A549 (cell line): ENCODE results near the gene COL24A1. TPM values are rescaled to one million over a fixed set of nuclear protein-coding genes. Genes with fewer than 3 reads are reported as not detected.

Experiments
- ATAC-seq, 2 experiments: fragments of 200-7000 bp in 1 of 2; fragments of >200 bp in 1 of 2; cut with Nextera tagmentation in 1 of 2; cut with Tn5 transposase in 1 of 2; 3 replicates each; pipeline versions ENCODE4 v1.8.0 to v1.9.1; 2018 to 2020; ENCODE audit warnings: mild to moderate bottlenecking in 1 of 2, moderate library complexity in 1 of 2
- CTCF ChIA-PET: fragments of 300-600 bp; sonication (Branson Sonifier 250); formaldehyde crosslinking; extraction: SDS; loops from one replicate; lab custom pipeline; 2021; ENCODE audit warnings: antibody characterized with exemption, inconsistent platforms; lab: Yijun Ruan, JAX
- POLR2A ChIA-PET: fragments of 350-600 bp; formaldehyde crosslinking; extraction: SDS; loops from one replicate; lab custom pipeline; 2021; ENCODE audit warnings: antibody characterized with exemption, inconsistent platforms; lab: Yijun Ruan, JAX
- DNase-seq, 2 experiments: peaks; one replicate each; pipeline versions ENCODE4 v3.0.0 to v3.0.0-alpha.2; 2011 to 2016; ENCODE audit warnings: low read depth in 1 of 2, low spot score in 1 of 2
- FAIRE-seq: peaks from 2 replicates; lab custom pipeline; 2011; peaks lifted over from hg19 to GRCh38; lab: Jason Lieb, UNC
- H3K27ac ChIP-seq, 2 experiments: fragments of >200 bp; sonication (Bioruptor Twin); formaldehyde crosslinking; 3 replicates each; pipeline ENCODE4 v1.5.1; 2016 to 2017
- H3K4me1 ChIP-seq: fragments of >200 bp; sonication (Bioruptor Twin); formaldehyde crosslinking; 3 replicates; pipeline ENCODE4 v1.6.1; 2016
- H3K4me2 ChIP-seq: fragments of >200 bp; sonication (Bioruptor Twin); formaldehyde crosslinking; 3 replicates; pipeline ENCODE4 v1.6.1; 2016
- H3K4me3 ChIP-seq: fragments of >200 bp; sonication (Bioruptor Twin); formaldehyde crosslinking; 3 replicates; pipeline ENCODE4 v1.5.1; 2016
- H3K9me3 ChIP-seq: fragments of >200 bp; sonication (Bioruptor Twin); formaldehyde crosslinking; 3 replicates; pipeline ENCODE4 v1.6.1; 2016
- ATOH8 ChIP-seq: fragments of 250-450 bp; sonication (Bioruptor Pico); IDR thresholded peaks from 2 replicates; pipeline ENCODE4 v1.5.0; 2020; ENCODE audit warnings: low read depth, mild to moderate bottlenecking, moderate library complexity
- CTCF ChIP-seq: fragments of >200 bp; sonication (Bioruptor Twin); formaldehyde crosslinking; IDR thresholded peaks from 3 replicates; pipeline ENCODE4 v1.5.1; 2016
- E2F6 ChIP-seq: IDR thresholded peaks from 2 replicates; pipeline ENCODE4 v1.6.1; 2012; ENCODE audit warnings: low read depth, borderline replicate concordance
- EP300 ChIP-seq, 2 experiments: fragments of >200 bp; sonication (Bioruptor Twin); formaldehyde crosslinking; IDR thresholded peaks; 2 replicates in 1 of 2; 3 replicates in 1 of 2; pipeline ENCODE4 v1.6.1; 2016 to 2017
- FOSB ChIP-seq: fragments of 250-450 bp; sonication (Bioruptor Pico); IDR thresholded peaks from 2 replicates; pipeline ENCODE4 v1.5.0; 2020; ENCODE audit warnings: mild to moderate bottlenecking, moderate library complexity
- FOXS1 ChIP-seq: fragments of 250-450 bp; sonication (Bioruptor Pico); IDR thresholded peaks from 2 replicates; pipeline ENCODE4 v1.5.0; 2020; ENCODE audit warnings: mild to moderate bottlenecking, moderate library complexity
- HDAC2 ChIP-seq: fragments of 200-600 bp; sonication (generic); IDR thresholded peaks from 2 replicates; pipeline ENCODE4 v1.6.1; 2016
- HMGXB4 ChIP-seq: fragments of 250-450 bp; sonication (Bioruptor Pico); IDR thresholded peaks from 2 replicates; pipeline ENCODE4 v1.5.0; 2021; ENCODE audit warnings: mild to moderate bottlenecking, moderate library complexity, borderline replicate concordance
- HOXA7 ChIP-seq: fragments of 250-450 bp; sonication (Bioruptor Pico); IDR thresholded peaks from 2 replicates; pipeline ENCODE4 v1.5.0; 2020; ENCODE audit warnings: mild to moderate bottlenecking, moderate library complexity
- JUN ChIP-seq, 2 experiments: fragments of >200 bp; sonication (Bioruptor Twin); formaldehyde crosslinking; IDR thresholded peaks; 2 replicates in 1 of 2; 3 replicates in 1 of 2; pipeline ENCODE4 v1.6.1; 2016 to 2017
- KDM1A ChIP-seq: fragments of 200-600 bp; sonication (generic); IDR thresholded peaks from 2 replicates; pipeline ENCODE4 v1.6.1; 2016; ENCODE audit warnings: low read depth, mild to moderate bottlenecking
- NFE2L2 ChIP-seq: fragments of 150-350 bp; conservative IDR thresholded peaks from 2 replicates; pipeline ENCODE4 v1.6.1; 2014; ENCODE audit warnings: low read length
- NPAS2 ChIP-seq: fragments of 250-450 bp; sonication (Bioruptor Pico); IDR thresholded peaks from 2 replicates; pipeline ENCODE4 v1.8.0; 2022; ENCODE audit warnings: mild to moderate bottlenecking, moderate library complexity, borderline replicate concordance
- PHF8 ChIP-seq: fragments of 200-600 bp; sonication (generic); IDR thresholded peaks from 2 replicates; pipeline ENCODE4 v1.6.1; 2016; ENCODE audit warnings: low read depth, mild to moderate bottlenecking, antibody characterized with exemption, moderate library complexity, borderline replicate concordance
- POLR2AphosphoS2 ChIP-seq: conservative IDR thresholded peaks from 2 replicates; pipeline ENCODE4 v1.6.1; 2012; ENCODE audit warnings: low read length, improper control_type of control experiment, inconsistent platforms
- RNF2 ChIP-seq: fragments of 200-600 bp; sonication (generic); IDR thresholded peaks from 2 replicates; pipeline ENCODE4 v1.6.1; 2016; ENCODE audit warnings: low read depth, mild to moderate bottlenecking, antibody characterized with exemption, moderate library complexity, borderline replicate concordance
- TFCP2L1 ChIP-seq: fragments of 250-450 bp; sonication (Bioruptor Pico); IDR thresholded peaks from 2 replicates; pipeline ENCODE4 v1.5.0; 2021; ENCODE audit warnings: mild to moderate bottlenecking
- TP53 ChIP-seq: fragments of 250-450 bp; sonication (Bioruptor Pico); IDR thresholded peaks from 2 replicates; pipeline ENCODE4 v1.5.0; 2021; ENCODE audit warnings: mild to moderate bottlenecking, moderate library complexity
- ZC3H11A ChIP-seq: fragments of 450-650 bp; IDR thresholded peaks from 2 replicates; pipeline ENCODE4 v1.6.1; 2014; ENCODE audit warnings: antibody characterized with exemption, mild to moderate bottlenecking
- WGBS: methylation state at CpG from one replicate; pipeline ENCODE4 v1.1.6; 2017; ENCODE audit errors: missing lambda C conversion rate; 5-methylcytosine and 5-hydroxymethylcytosine counted together
- polyA plus RNA-seq, 4 experiments: library from polyadenylated mRNA; depleted of rRNA in 3 of 4; stranded (reverse); fragments of >200 nt; fragmentation: RNase III in 1 of 4; extraction: RNeasy Plus Mini Kit Qiagen cat#74134 plus additional on column Dnase treatment in 1 of 4; gene quantifications; 2 replicates in 3 of 4; 3 replicates in 1 of 4; pipeline ENCODE4 v1.2.3, GENCODE V29; 2011 to 2017

Gene COL24A1
- polyA plus RNA-seq, 2 of the 4 experiments (the other 2 are of a cell fraction): 0.03 to 0.13 TPM

GRCh38 chr1:86154571-86155050 is 2.0 kb downstream of the COL24A1 start:
- TF ChIP-seq HDAC2 (no peak), ATOH8 (CRISPR knock-in tag) (no peak), FOXS1 (CRISPR knock-in tag) (no peak), JUN (IDR thresholded peaks at IDR 0.05) (no peak), NPAS2 (no peak), HOXA7 (CRISPR knock-in tag) (no peak), NFE2L2 (no peak), TFCP2L1 (CRISPR knock-in tag) (no peak), HMGXB4 (CRISPR knock-in tag) (no peak)
- CTCF ChIA-PET: no interaction called here

GRCh38 chr1:86153836-86154235 is 2.7 kb downstream of the COL24A1 start:
- no peak for FAIRE-seq
- no peak for DNase-seq
- POLR2A ChIA-PET: no interaction called here
- Histone ChIP-seq H3K4me2 (no peak overlapping the region), H3K27ac (no peak overlapping the region), H3K4me3 (no peak overlapping the region), H3K4me1 (no peaks in the 10 kb centered on the region), H3K9me3 (no peaks in the 10 kb centered on the region)
- WGBS: 62% methylated on average over 6 of the region's 6 CpGs
- ATAC-seq: no peak
- CTCF ChIA-PET: no interaction called here
- TF ChIP-seq CTCF (no peak), ZC3H11A (no peak), TP53 (no peak)

More at GRCh38 chr1:86154571-86155050, 2.0 kb downstream of the COL24A1 start:
- DNase-seq: no peak
- no peak overlapping the region for H3K4me2 ChIP-seq
- H3K4me1 ChIP-seq: no peaks in the 10 kb centered on the region
- H3K9me3 ChIP-seq: no peaks in the 10 kb centered on the region
- no peak overlapping the region for H3K4me3 ChIP-seq
- ATAC-seq: no peak
- FAIRE-seq: no peak
- POLR2A ChIA-PET: no interaction called here
- H3K27ac ChIP-seq: no peak overlapping the region
- WGBS: 91% methylated on average over 9 of the region's 20 CpGs

- H3K4me2 ChIP-seq: no peak overlapping the region
- no peak overlapping the region for H3K27ac ChIP-seq
- H3K4me3 ChIP-seq: no peak overlapping the region
- no peak for TF ChIP-seq TP53
- no peak for TF ChIP-seq POLR2AphosphoS2
- TF ChIP-seq E2F6: no peak
- TF ChIP-seq PHF8: no peak
- no peak for TF ChIP-seq ZC3H11A
- TF ChIP-seq EP300 (IDR thresholded peaks at IDR 0.05): no peak
- TF ChIP-seq FOSB: no peak
- no peak for TF ChIP-seq KDM1A
- no peak for TF ChIP-seq RNF2
- TF ChIP-seq, all 56 proteins: peak for 0
- DNase-seq (no peak), FAIRE-seq (no peak), ATAC-seq (no peak)
- H3K9me3 ChIP-seq: no peaks in the 10 kb centered on the region
- WGBS: no CpG with 5 or more reads among the region's 1 CpG
- ChIA-PET POLR2A (no interaction called here), CTCF (no interaction called here)
- no peaks in the 10 kb centered on the region for H3K4me1 ChIP-seq
Measured at GRCh38 chr1:86152887-86153286, 3.7 kb downstream of the COL24A1 start.
